Esophagus muscularis mucosa (tissue), 4 donors: Measurements from ENCODE around the gene TMEM135. TPM values are rescaled to one million over a fixed set of nuclear protein-coding genes. Genes with fewer than 3 reads are reported as not detected.

Experiments
- DNase-seq: peaks from one replicate; pipeline ENCODE4 v3.0.0-alpha.2; 2017; ENCODE audit errors: extremely low spot score
- H3K27ac ChIP-seq, 4 donors: fragments of 200-600 bp; sonication (generic); replicated peaks in 1 of 4; 1 replicate in 3 of 4; 2 replicates in 1 of 4; pipeline ENCODE4 v1.5.1; 2016 to 2019; ENCODE audit warnings: mild to moderate bottlenecking in 1 of 4
- H3K27me3 ChIP-seq, 4 donors: fragments of 200-600 bp; sonication (generic); one replicate each; pipeline versions ENCODE4 v1.5.1 to v1.6.0; 2016 to 2019
- H3K36me3 ChIP-seq, 4 donors: fragments of 200-600 bp; sonication (generic); one replicate each; pipeline ENCODE4 v1.5.1; 2016 to 2019
- H3K4me1 ChIP-seq, 4 donors: fragments of 200-600 bp; sonication (generic); one replicate each; pipeline ENCODE4 v1.5.1; 2016 to 2019
- H3K4me3 ChIP-seq, 4 donors: fragments of 200-600 bp; sonication (generic); 1 replicate in 2 of 4; 2 replicates in 2 of 4; pipeline ENCODE4 v1.5.1; 2016 to 2019; ENCODE audit warnings: mild to moderate bottlenecking in 4 of 4, moderate library complexity in 1 of 4
- H3K9me3 ChIP-seq, 4 donors: fragments of 200-600 bp; sonication (generic); 1 replicate in 3 of 4; 2 replicates in 1 of 4; pipeline ENCODE4 v1.5.1; 2016 to 2019
- EP300 ChIP-seq: sonication (generic); formaldehyde crosslinking; IDR thresholded peaks from one replicate; pipeline ENCODE4 v1.6.1; 2017; ENCODE audit warnings: antibody characterized with exemption
- POLR2A ChIP-seq: fragments of 450-650 bp; IDR thresholded peaks from one replicate; pipeline ENCODE4 v1.6.1; 2017; ENCODE audit warnings: antibody characterized with exemption, moderate library complexity, mild to moderate bottlenecking, low read depth
- POLR2AphosphoS5 ChIP-seq, 2 donors: sonication (generic); formaldehyde crosslinking; IDR thresholded peaks; one replicate each; pipeline ENCODE4 v1.6.1; 2017; ENCODE audit warnings: antibody characterized with exemption in 2 of 2
- WGBS: methylation state at CpG from one replicate; pipeline ENCODE4 v1.1.5; 2018; 5-methylcytosine and 5-hydroxymethylcytosine counted together
- intact Hi-C: fragments of 100-400 bp; cut with DNase I; formaldehyde crosslinking; loops from one replicate; pipeline ENCODE4 v1.15.1; 2023
- total RNA-seq, 4 donors: library from RNA; depleted of rRNA; stranded (reverse); fragments of >200 nt; gene quantifications; one replicate each; pipeline versions ENCODE4 v1.1.0 to v1.2.1, GENCODE V29; 2016
- TF ChIP-seq, protein P1 (sequence below), 3 experiments: fragments of 200-600 bp in 2 of 3; fragments of 450-650 bp in 1 of 3; sonication (generic) in 2 of 3; IDR thresholded peaks; one replicate each; pipeline ENCODE4 v1.5.1; 2017 to 2019; ENCODE audit warnings: antibody characterized with exemption in 3 of 3, mild to moderate bottlenecking in 2 of 3, moderate library complexity in 1 of 3

TMEM135 gene
- total RNA-seq, 4 donors from 2014 or later = 11.6 to 19.5 (median 14.9) TPM

DNA sequence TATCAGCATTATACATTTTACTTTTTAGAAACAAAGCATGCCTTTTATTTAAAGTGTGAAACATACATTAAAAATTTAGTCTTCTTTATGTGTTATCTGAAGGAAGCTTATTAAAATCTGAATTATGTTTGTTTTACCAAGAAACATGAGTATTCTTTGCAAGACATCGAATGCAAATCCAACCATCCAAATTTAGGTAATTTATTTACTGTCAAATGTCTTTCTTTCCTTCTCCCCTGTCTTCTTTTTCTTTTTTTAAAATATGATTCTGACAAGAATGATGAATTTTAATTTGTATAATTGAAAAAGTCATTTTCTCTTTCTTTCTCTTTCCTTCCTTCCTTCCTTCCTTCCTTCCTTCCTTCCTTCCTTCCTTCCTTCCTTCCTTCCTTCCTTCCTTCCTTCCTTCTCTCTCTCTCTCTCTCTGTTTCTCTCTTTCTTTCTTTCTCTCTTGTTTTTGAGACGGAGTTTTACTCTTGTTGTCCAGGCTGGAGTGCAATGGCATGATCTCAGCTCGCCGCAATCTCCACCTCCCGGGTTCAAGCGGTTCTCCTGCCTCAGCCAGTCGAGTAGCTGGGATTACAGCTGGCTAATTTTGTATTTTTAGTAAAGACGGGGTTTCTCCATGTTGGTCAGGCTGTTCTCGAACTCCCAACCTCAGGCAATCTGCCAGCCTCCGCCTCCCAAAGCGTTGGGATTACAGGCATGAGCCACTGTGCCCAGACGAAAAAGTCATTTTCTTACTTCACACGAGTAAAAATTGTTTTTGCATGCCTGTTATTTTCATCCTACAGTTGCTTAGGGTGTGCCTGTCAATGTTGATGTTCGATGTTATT is 157.5 kb downstream of the TMEM135 start:
- H3K9me3 ChIP-seq = no peaks in the 10 kb centered on the region
- intact Hi-C loops = no loop called here
- DNase-seq = no peak
- H3K4me3 ChIP-seq = no peak overlapping the region
- no peak overlapping the region for H3K27ac ChIP-seq
- 93% methylated on average over 14 of the region's 14 CpGs for WGBS
- TF ChIP-seq EP300 (no peak), POLR2A (no peak), POLR2AphosphoS5 (IDR thresholded peaks at IDR 0.05) (no peak)
- TF ChIP-seq, protein P1, sequence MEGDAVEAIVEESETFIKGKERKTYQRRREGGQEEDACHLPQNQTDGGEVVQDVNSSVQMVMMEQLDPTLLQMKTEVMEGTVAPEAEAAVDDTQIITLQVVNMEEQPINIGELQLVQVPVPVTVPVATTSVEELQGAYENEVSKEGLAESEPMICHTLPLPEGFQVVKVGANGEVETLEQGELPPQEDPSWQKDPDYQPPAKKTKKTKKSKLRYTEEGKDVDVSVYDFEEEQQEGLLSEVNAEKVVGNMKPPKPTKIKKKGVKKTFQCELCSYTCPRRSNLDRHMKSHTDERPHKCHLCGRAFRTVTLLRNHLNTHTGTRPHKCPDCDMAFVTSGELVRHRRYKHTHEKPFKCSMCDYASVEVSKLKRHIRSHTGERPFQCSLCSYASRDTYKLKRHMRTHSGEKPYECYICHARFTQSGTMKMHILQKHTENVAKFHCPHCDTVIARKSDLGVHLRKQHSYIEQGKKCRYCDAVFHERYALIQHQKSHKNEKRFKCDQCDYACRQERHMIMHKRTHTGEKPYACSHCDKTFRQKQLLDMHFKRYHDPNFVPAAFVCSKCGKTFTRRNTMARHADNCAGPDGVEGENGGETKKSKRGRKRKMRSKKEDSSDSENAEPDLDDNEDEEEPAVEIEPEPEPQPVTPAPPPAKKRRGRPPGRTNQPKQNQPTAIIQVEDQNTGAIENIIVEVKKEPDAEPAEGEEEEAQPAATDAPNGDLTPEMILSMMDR (IDR thresholded peaks at IDR 0.05) = no peak
- no peaks in the 10 kb centered on the region for H3K36me3 ChIP-seq
- H3K4me1 ChIP-seq = no peaks in the 10 kb centered on the region
- H3K27me3 ChIP-seq = no peaks in the 10 kb centered on the region

DNA sequence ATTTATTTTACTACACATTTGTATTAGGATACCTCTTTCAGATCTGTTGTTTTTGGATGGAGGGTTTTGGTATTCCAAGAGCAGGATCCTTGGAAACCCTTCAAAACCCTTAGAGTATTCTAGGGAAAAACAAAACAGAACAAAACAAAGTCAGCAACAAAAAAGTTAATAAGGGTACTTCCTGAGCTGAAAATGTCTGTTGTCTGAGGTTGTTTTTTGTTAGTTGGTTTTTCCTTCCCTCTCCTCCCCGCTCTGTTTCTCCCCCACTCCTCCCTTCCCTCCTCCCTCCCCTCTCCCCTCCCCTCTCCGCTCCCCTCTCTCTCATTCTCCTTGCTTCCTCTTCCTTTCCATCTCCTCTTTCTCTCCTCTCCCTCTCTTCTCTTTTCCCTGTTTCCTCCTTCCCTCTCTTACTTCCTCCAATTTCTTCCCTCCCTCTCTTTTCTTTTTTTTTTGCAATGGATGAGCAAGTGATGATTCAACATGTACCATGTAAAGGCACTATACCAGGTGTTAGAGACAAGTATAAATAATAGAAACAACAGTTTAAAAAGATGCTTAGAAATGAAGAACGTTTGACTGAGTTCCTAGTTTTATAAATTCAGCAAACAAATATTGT is 160.6 kb downstream of the TMEM135 start:
- Histone ChIP-seq H3K27ac (no peak overlapping the region), H3K4me3 (no peak overlapping the region), H3K4me1 (no peaks in the 10 kb centered on the region), H3K36me3 (no peaks in the 10 kb centered on the region), H3K27me3 (no peaks in the 10 kb centered on the region), H3K9me3 (no peaks in the 10 kb centered on the region)
- WGBS = 75% methylated on average over 3 of the region's 3 CpGs
- intact Hi-C loops = no loop called here
- TF ChIP-seq POLR2A (no peak), EP300 (no peak), POLR2AphosphoS5 (IDR thresholded peaks at IDR 0.05) (no peak)
- TF ChIP-seq, protein P1 (IDR thresholded peaks at IDR 0.05) = no peak
- no peak for DNase-seq

DNA sequence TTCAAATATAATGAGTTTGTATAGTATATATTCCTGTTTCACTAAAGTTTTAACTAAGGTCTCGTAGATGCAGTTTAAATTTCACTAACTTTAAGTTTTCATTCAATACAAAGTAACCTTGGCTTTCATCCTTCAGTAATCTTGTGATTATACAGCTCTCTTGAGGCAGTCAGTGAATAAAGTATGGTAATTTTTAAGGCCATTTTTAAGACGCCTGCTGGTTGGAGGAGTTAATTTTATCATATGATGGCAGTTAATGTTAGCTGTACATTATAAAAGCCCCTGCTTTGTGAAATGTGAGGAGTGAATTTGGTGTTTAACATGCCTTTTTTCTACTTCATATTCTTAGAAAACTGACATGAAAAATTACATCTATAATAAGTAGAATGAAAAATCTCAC is 163.6 kb downstream of the TMEM135 start:
- Histone ChIP-seq H3K4me3 (no peak overlapping the region), H3K27ac (no peak overlapping the region), H3K4me1 (no peaks in the 10 kb centered on the region), H3K27me3 (no peaks in the 10 kb centered on the region), H3K36me3 (no peaks in the 10 kb centered on the region), H3K9me3 (no peaks in the 10 kb centered on the region)
- intact Hi-C loops = no loop called here
- 87% methylated on average over 2 of the region's 2 CpGs for WGBS
- TF ChIP-seq, protein P1 (IDR thresholded peaks at IDR 0.05) = no peak
- TF ChIP-seq EP300 (no peak), POLR2AphosphoS5 (IDR thresholded peaks at IDR 0.05) (no peak), POLR2A (no peak)
- no peak for DNase-seq

DNA sequence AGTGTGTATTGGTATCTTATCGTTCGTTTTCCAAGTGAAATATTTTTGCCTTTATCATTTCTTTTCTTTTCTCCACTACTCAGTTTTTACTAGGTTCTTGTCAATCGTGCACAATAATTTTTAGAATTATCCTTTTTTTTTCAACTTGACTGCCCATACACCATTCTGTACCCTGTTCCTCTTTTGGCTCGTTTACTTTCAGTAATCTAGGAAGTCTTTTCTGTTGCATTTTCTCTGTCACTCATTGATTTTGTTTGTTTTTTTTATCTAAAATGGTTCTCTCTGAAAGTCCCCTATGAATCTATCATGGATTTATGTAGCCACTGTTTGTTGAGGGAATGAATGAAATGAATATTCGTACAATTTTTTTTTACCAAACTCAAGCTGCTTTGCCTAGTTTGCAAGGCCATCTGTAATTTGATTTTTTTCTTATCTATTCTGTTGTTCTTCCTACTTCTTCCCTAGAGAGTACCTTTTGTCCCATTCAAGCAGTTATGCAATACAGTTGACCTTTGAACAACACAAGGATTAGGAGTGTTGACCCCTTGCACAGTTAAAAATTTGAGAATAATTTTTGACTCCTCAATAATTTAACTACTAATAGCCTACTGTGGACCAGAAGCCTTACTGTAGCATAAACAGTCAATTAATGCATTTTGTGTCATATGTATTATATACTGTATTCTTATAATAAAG is 166.3 kb downstream of the TMEM135 start:
- Histone ChIP-seq H3K4me1 (no peaks in the 10 kb centered on the region), H3K4me3 (no peak overlapping the region), H3K27me3 (no peaks in the 10 kb centered on the region), H3K9me3 (no peaks in the 10 kb centered on the region), H3K27ac (no peak overlapping the region), H3K36me3 (no peaks in the 10 kb centered on the region)
- no peak for DNase-seq
- intact Hi-C loops = no loop called here
- TF ChIP-seq EP300 (no peak), POLR2AphosphoS5 (IDR thresholded peaks at IDR 0.05) (no peak), POLR2A (no peak)
- TF ChIP-seq, protein P1 (IDR thresholded peaks at IDR 0.05) = no peak
- WGBS = 81% methylated on average over 5 of the region's 5 CpGs
